ENCODE measurements around the gene NTRK3.

The NTRK3 gene

DNA sequence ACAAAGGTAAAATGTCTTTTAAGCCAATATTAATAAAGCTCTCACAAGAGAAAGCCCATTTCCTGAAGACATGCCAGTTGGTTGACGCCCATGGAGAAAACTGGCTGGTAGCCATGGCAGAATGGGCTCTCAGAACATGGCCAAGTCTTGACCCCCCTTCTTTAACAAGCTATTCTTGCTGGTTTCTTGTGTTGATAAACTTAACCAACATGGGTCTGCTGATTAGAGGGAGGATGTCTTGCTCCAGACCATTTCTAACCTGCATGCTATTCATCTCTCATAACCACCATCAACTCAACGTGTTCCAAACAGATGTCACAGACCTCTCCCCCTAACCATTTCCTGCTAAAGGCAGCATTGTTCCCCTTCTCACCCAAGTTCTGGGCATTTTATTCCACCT is 25.7 kb downstream of the NTRK3 start:
- no peak for DNase-seq (ENCODE audit: low read depth in 2 of 2)

DNA sequence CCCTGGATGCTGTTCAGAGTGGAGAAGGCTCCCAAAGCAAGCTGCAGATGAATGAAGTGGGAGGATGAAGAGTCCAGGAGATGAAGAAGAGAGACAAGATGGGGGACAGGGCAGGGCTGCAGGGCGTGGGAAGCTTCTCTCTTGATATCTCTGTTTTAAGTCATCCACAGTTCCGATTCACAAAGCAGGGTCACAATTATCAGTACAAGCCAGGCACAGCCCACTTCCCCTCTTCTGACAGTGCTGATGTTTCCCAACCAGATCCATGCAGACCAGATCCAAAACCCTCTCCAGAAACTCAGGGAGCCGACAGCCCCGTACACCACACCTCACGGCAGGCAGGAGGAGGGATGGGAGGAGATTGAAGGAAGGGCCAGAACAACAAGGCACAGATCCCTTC is 31.1 kb downstream of the NTRK3 start:
- DNase-seq (ENCODE audit: low read depth in 2 of 2): no peak

DNA sequence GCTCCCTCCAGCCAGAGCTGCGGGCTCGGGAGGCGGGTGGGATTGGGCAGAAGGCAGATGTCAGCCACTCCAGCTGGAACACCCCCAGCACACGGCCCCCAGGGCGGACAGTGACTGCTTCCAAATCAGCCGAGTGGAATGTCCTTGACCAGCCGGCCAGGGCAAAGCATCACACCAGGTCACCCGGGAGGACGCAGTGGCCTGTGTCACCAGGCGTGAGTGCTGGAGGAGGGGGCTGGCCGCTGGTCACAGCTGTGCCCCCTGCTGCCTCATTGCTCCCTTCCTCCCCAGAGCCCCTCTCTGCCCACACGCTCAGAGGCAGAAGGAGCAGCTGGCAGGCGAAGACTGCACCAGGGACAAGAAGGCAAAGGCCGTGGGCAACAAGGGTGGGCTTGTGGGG is 33.5 kb downstream of the NTRK3 start:
- no peak for DNase-seq (ENCODE audit: low read depth in 2 of 2)

GRCh38 chr15:88221836-88222235 is 34.7 kb downstream of the NTRK3 start:
- DNase-seq (ENCODE audit: low read depth in 2 of 2): no peak

- DNase-seq (ENCODE audit: low read depth in 2 of 2): no peak
These were observed 35.9 kb downstream of the NTRK3 start for GRCh38 chr15:88220443-88221335.

DNA sequence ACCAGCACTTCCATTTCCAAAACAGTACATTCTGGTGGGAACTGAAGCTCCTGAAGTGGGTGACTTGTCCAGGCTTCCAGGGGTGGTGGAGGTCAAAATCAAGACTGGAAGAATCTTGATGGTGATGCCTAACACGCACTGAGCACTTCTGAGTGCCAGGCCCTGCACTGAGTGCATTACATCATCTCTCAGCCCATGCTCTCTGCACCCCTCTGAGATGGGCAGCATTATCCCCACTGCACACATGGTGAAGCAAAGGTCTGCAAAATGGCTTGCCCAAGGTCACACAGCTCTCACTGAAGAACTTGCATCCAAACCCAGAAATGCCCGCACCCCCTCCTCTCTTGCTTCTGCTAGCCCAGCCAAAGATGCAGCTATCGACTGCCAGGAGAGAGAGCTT is 36.9 kb downstream of the NTRK3 start:
- DNase-seq (ENCODE audit: low read depth in 2 of 2): no peak

- DNase-seq (ENCODE audit: low read depth in 2 of 2): no peak
These were observed 37.9 kb downstream of the NTRK3 start for GRCh38 chr15:88218557-88219221.

DNA sequence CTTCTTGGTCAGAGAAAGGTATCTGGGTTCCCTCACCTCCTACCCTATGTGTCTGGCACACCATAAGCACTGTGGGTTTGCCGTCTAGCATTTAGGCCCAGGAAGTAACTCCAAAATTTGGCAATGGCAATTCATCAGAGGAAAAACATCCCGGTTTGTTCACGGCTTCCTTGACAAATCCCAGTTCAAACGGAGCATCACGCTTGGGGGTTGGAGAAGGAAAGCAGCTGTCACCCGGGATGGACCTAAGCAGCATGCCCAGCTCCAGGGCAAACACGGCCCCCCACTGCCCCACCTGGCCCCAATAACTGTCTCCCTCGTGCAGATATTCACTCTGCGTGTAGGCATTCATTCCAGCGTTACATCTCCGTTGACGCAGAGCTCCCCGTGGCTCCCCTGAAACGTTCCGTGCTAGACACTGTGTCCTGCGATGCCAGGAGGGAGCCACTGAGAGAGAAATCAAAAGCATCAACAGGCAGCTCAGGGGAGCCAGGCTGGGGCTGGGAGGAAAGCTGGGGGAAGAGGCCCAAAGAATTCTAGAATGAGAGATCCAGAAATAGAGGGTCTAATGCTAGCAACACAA is 41.4 kb downstream of the NTRK3 start:
- no peak for DNase-seq (ENCODE audit: low read depth in 2 of 2)

- no peak for DNase-seq (ENCODE audit: low read depth in 2 of 2)
These were observed 47.4 kb downstream of the NTRK3 start for GRCh38 chr15:88209111-88209510.

- no peak for DNase-seq (ENCODE audit: low read depth in 2 of 2)
These were observed 48.1 kb downstream of the NTRK3 start for GRCh38 chr15:88208396-88208795.

- DNase-seq (ENCODE audit: low read depth in 2 of 2): no peak
These were observed 49.0 kb downstream of the NTRK3 start for GRCh38 chr15:88207565-88207964.

DNA sequence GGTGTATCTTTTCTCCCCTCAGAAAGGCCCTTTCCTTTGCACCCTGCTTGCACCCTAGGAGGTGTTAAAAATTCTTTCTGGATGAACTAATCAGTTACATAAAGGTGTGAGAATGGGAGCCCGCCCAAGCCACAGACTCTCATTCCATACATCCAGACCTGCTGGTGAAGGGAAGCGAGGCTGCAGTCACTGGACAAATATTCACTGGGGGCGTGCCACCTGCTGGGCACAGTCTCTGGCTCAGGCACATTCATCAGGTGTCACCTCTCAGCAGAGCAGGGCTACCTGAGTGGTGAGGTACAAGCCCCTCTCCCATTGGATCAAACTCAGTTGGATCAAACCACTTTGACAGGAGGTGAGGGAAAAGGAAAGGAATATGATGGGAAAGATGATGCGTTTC is 52.0 kb downstream of the NTRK3 start:
- DNase-seq (ENCODE audit: low read depth in 2 of 2): no peak

GRCh38 chr15:88202231-88202630 is 54.3 kb downstream of the NTRK3 start:
- no peak for DNase-seq (ENCODE audit: low read depth in 2 of 2)

- no peak for DNase-seq (ENCODE audit: low read depth in 2 of 2)
These were observed 55.3 kb downstream of the NTRK3 start for GRCh38 chr15:88201207-88201606.

DNA sequence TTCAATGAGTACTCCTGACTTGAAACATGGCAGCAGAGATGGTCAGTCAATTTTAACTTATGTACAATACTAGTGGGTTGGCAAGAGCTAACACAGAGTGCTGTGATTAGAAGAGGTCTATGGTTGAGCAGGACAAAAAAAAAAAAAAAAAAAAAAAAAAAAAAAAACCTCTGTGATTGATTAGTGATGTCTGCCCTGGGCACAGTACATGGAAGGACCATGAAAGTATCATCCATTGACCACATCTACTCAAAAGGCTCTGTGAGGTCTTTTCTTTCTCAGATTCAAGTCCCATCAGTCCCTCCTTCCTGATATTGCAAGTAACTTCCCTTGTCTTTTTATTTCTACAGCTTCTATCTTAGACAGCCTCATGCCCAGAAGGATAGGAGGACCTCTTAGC is 59.6 kb downstream of the NTRK3 start:
- no peak for DNase-seq (ENCODE audit: low read depth in 2 of 2)

GRCh38 chr15:88194162-88194561 is 62.4 kb downstream of the NTRK3 start:
- no peak for DNase-seq (ENCODE audit: low read depth in 2 of 2)

- DNase-seq (ENCODE audit: low read depth in 2 of 2): no peak
These were observed 63.1 kb downstream of the NTRK3 start for GRCh38 chr15:88193415-88193814.

DNA sequence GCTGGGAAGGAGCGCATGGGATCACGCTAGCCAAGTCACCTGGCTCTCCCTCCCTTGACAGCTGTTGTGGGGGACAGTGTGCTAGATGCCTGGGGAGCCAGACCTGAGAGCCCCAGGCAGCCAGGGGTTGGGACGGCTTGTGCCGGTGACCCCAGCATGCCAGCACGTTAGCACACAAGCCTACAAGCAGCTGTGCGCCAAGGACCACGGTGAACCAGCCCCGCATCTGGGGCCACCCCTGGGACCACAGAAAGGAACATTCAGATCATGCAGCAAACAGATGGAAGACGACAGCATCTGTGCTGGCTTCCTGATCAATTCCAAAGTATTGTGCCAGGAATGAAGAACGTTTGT is 64.8 kb downstream of the NTRK3 start:
- no peak for DNase-seq (ENCODE audit: low read depth in 2 of 2)

DNA sequence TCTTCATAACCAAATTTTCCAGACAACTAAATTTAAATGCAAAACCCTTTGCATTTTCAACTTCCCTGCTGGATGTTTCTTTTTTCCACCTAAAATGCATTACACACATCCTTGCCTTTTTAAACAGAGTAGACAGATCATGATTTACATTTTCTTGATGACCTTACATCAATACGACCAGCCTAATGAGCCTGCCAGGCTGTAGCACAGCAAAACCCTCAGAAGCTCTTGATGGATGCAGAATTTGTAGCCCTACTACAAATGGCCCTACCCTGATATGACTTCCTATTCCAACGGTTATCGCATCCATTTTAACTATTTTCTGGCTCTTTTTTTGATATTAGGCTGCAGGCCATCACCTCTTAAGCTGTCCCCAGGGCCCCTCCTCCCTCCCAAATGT is 66.3 kb downstream of the NTRK3 start:
- DNase-seq (ENCODE audit: low read depth in 2 of 2): no peak

DNA sequence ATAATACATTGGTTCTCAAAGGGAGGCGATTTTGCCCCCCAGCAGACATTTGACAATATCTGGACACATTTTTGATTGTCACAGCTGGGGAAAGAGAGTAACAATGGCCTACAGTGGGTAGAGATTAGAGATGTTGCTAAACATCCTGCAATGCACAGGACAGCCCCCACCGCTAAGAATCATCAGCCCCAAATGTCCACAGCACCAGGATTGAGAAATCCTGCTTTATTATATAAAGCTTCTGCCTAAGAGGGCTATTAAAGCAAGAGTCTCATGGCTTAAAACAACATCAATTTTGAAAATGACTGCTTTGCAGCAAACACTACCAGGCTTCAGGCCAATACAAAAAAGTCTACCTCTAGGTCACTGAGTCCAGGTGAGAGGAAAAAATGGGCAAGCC is 68.2 kb downstream of the NTRK3 start:
- no peak for DNase-seq (ENCODE audit: low read depth in 2 of 2)

- DNase-seq (ENCODE audit: low read depth in 2 of 2): no peak
These were observed 69.3 kb downstream of the NTRK3 start for GRCh38 chr15:88187195-88187594.

DNA sequence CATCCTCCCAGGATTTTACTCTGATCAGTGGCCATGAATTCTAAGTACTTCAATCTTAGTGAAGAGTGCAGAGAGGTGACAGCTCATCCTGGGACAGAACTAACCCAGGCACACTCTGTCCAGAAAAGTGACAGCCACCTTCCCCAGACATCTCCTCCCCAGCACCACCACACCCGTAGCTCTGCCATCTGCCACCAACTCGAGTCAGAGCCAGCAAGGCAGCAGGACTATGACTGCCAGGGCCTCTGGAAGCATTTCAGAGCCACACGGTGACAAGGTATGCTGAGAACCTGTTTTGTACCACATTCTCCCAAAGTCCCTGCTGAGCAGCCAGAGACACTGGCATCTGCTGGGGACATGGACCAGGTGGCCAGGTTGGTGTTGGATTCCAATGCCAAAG is 71.0 kb downstream of the NTRK3 start:
- DNase-seq (ENCODE audit: low read depth in 2 of 2): no peak

DNA sequence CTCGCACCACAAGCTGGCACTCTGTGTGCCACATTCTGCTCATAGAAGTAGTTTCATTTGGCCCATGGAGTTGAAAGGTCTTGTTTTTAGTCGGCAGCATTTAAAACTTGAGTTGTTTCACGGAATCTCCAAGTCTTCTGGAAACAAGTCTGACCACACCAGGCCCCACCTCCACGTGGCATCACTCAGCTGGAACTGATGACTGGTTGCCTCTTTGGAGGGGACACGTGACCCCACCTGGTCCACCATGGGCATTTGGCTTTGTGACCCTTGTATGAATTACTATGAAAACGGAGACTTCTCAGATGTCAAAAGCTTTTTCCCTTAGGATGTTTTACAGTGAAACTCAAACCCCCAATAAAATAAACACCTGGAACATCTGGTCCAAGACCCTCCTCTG is 74.9 kb downstream of the NTRK3 start:
- no peak for DNase-seq (ENCODE audit: low read depth in 2 of 2)
